D721Med (cell line): ENCODE measurements around the gene DSCAM.

Experiments used
- DNase-seq: peaks from one replicate; pipeline ENCODE4 v3.0.0; 2011; ENCODE audit warnings: low spot score; ENCODE audit not compliant: insufficient read length
- FAIRE-seq: peaks from 2 replicates; lab custom pipeline; 2011; peaks lifted over from hg19 to GRCh38; lab: Jason Lieb, UNC
- CTCF ChIP-seq: IDR thresholded peaks from 2 replicates; pipeline ENCODE4 v1.5.1; 2012; ENCODE audit warnings: mild to moderate bottlenecking, control low read depth; ENCODE audit not compliant: insufficient read depth; ENCODE audit errors: missing control alignments

The DSCAM gene

GRCh38 chr21:40284409-40284808 lies 562.5 kb downstream of the DSCAM start:
- no peak for DNase-seq
- FAIRE-seq: no peak
- no peak for TF ChIP-seq CTCF

- DNase-seq (no peak), FAIRE-seq (peak; percentile 75)
- TF ChIP-seq CTCF: no peak
Observed at GRCh38 chr21:40282912-40283886, 563.8 kb downstream of the DSCAM start.

GRCh38 chr21:40278345-40278744 lies 568.6 kb downstream of the DSCAM start:
- DNase-seq: no peak
- no peak for FAIRE-seq
- no peak for TF ChIP-seq CTCF

- FAIRE-seq (no peak), DNase-seq (no peak)
- no peak for TF ChIP-seq CTCF
Observed at GRCh38 chr21:40276001-40276400, 571.0 kb downstream of the DSCAM start.

GRCh38 chr21:40272037-40272436 lies 574.9 kb downstream of the DSCAM start:
- no peak for DNase-seq
- no peak for FAIRE-seq
- TF ChIP-seq CTCF: no peak

- FAIRE-seq: no peak
- no peak for DNase-seq
- TF ChIP-seq CTCF: no peak
Observed at GRCh38 chr21:40271164-40271563, 575.8 kb downstream of the DSCAM start.

- FAIRE-seq: no peak
- no peak for TF ChIP-seq CTCF
- no peak for DNase-seq
Observed at GRCh38 chr21:40270047-40270446, 576.9 kb downstream of the DSCAM start.
